ENCODE data around the gene SLC7A9.
"Not testable (repeated sequence)": the region's sequence is repeated elsewhere in the genome, so short reads cannot be mapped to it uniquely, and the experiment has no call there.

Gene SLC7A9

DNA sequence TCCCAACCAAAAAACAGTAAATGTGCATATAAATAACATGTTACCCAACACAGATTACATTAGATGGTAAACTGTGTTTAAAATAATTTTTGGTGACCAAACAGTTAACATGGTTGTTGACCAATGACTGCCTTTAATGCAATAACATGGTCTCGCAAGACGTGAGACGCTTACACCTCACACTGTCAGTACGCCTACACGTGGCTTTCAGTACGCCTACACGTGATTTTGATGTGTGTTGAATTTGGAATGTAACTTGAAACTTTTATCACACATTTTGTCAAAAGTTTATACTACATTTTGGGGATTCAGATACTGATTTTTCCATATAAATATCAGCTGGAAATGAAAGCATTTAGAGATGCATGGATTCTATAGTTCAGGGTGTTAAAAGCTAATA, 32.0 kb downstream of the SLC7A9 start:
- peaks cover 1% of the 10 kb centered on the region for H3K27me3 Mint-ChIP-seq
- ATAC-seq (ENCODE audit: low read depth) (no peak), DNase-seq (ENCODE audit: low spot score in 2 of 2) (no peak)
- H3K9me3 Mint-ChIP-seq = peaks cover 14% of the 10 kb centered on the region
- peaks cover 6% of the 10 kb centered on the region for H3K36me3 Mint-ChIP-seq
- H3K4me1 Mint-ChIP-seq = no peaks in the 10 kb centered on the region
- no peak overlapping the region for H3K27ac Mint-ChIP-seq
- H3K4me3 Mint-ChIP-seq = no peak overlapping the region

DNA sequence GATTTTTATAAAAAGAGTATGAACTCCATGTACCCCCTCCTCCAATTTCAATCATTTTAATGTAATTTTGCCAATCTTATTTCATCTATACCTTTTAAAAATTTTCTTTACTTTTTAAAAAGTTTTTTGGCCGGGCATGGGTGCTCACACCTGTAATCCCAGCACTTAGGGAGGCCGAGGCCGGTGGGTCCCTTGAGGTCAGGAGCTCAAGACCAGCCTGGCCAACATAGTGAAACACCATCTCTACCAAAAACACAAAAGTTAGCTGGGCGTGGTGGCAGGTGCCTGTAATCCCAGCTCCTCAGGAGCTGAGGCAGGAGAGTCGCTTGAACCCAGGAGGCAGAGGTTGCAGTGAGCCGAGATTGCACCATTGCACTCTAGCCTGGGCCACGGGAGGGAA, 36.2 kb downstream of the SLC7A9 start:
- H3K4me1 Mint-ChIP-seq; H3K9me3 Mint-ChIP-seq; H3K27me3 Mint-ChIP-seq; H3K4me3 Mint-ChIP-seq; DNase-seq (ENCODE audit: low spot score in 2 of 2); H3K36me3 Mint-ChIP-seq; H3K27ac Mint-ChIP-seq; ATAC-seq (ENCODE audit: low read depth): not testable (repeated sequence)

- not testable (repeated sequence) for H3K36me3 Mint-ChIP-seq; H3K9me3 Mint-ChIP-seq; H3K4me3 Mint-ChIP-seq; ATAC-seq (ENCODE audit: low read depth); DNase-seq (ENCODE audit: low spot score in 2 of 2); H3K27me3 Mint-ChIP-seq; H3K4me1 Mint-ChIP-seq; H3K27ac Mint-ChIP-seq
Observed at GRCh38 chr19:32832825-32833224, 36.7 kb downstream of the SLC7A9 start.

GRCh38 chr19:32832094-32832493, 37.5 kb downstream of the SLC7A9 start:
- DNase-seq (ENCODE audit: low spot score in 2 of 2); H3K4me3 Mint-ChIP-seq; H3K9me3 Mint-ChIP-seq; H3K27me3 Mint-ChIP-seq; H3K4me1 Mint-ChIP-seq; ATAC-seq (ENCODE audit: low read depth); H3K36me3 Mint-ChIP-seq; H3K27ac Mint-ChIP-seq: not testable (repeated sequence)

GRCh38 chr19:32831611-32832010, 38.0 kb downstream of the SLC7A9 start:
- DNase-seq (ENCODE audit: low spot score in 2 of 2) (no peak), ATAC-seq (ENCODE audit: low read depth) (no peak)
- peaks cover 8% of the 10 kb centered on the region for H3K27me3 Mint-ChIP-seq
- H3K4me1 Mint-ChIP-seq = no peaks in the 10 kb centered on the region
- no peaks in the 10 kb centered on the region for H3K36me3 Mint-ChIP-seq
- H3K27ac Mint-ChIP-seq = no peak overlapping the region
- no peak overlapping the region for H3K4me3 Mint-ChIP-seq
- H3K9me3 Mint-ChIP-seq = no peaks in the 10 kb centered on the region

DNA sequence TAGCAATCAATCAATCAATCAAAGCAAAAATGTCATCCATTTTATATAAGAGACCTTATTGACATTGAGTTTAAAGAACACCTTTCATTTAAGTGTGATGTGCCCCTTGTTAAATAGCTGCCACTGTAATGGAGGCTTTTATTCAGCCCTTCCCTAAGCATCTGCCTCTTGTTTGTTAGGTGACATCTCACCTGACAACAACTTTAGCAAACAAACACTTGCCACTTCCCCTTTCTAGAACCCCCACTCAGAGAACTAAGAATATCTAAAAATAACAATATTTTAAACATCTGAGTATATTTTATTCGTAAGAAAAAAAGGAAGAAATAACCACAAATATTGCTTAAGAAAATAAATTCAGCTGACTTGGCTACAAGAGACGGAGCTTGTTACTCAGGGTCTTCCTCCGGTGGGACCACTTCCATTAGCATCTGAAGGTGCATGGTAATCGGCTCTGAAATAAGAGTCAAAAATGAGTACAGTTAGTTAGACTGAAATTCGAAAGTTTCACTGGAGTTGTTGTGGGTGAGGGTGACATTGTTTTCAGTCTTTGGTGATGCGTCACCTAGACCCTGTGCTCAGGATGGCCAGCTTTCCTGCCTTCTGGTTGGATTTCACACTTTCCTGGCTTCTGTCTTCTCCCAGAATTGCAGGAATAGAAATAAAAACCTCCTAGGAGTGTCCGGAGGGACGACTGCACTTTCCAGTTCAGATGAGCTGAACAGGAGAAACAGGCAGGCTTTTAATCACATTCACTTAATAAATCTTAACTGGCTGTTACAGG, 39.1 kb downstream of the SLC7A9 start:
- no peaks in the 10 kb centered on the region for H3K4me1 Mint-ChIP-seq
- no peak for ATAC-seq (ENCODE audit: low read depth)
- H3K36me3 Mint-ChIP-seq = no peaks in the 10 kb centered on the region
- H3K4me3 Mint-ChIP-seq = no peak overlapping the region
- H3K9me3 Mint-ChIP-seq = no peaks in the 10 kb centered on the region
- H3K27ac Mint-ChIP-seq = no peak overlapping the region
- H3K27me3 Mint-ChIP-seq = peaks cover 6% of the 10 kb centered on the region
- DNase-seq (ENCODE audit: low spot score in 2 of 2) = no peak

- Mint-ChIP-seq H3K36me3 (no peaks in the 10 kb centered on the region), H3K27ac (no peak overlapping the region), H3K4me1 (no peaks in the 10 kb centered on the region), H3K27me3 (peaks cover 12% of the 10 kb centered on the region), H3K4me3 (no peak overlapping the region), H3K9me3 (no peaks in the 10 kb centered on the region)
- no peak for ATAC-seq (ENCODE audit: low read depth)
- DNase-seq (ENCODE audit: low spot score in 2 of 2) = no peak
Observed at GRCh38 chr19:32829345-32829896, 40.1 kb downstream of the SLC7A9 start.

GRCh38 chr19:32828643-32829344, 40.8 kb downstream of the SLC7A9 start:
- H3K4me1 Mint-ChIP-seq = no peaks in the 10 kb centered on the region
- ATAC-seq (ENCODE audit: low read depth) = no peak
- no peak overlapping the region for H3K4me3 Mint-ChIP-seq
- no peaks in the 10 kb centered on the region for H3K36me3 Mint-ChIP-seq
- H3K27ac Mint-ChIP-seq = no peak overlapping the region
- H3K9me3 Mint-ChIP-seq = no peaks in the 10 kb centered on the region
- DNase-seq (ENCODE audit: low spot score in 2 of 2) = no peak
- H3K27me3 Mint-ChIP-seq = peaks cover 12% of the 10 kb centered on the region

DNA sequence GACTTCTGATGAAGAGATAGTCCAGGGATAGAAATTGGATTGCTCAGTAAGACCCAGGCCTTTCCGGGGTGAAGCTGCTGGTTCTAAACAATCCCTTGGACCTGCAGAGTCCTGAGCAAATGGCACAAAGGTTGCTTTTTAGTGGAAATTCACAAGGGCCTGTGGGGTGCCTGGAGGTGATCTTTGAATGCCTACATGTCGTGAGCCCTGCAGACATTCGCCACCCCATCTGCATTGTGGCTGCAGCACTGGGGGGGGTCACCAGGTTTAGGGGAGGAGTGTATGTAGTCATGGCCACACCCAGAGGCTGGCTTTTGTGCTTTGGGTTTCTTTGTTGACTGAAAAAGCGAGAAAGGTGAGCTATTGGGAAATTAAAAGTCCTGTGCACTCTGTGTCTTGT, 41.4 kb downstream of the SLC7A9 start:
- Mint-ChIP-seq H3K9me3 (no peaks in the 10 kb centered on the region), H3K4me3 (no peak overlapping the region), H3K4me1 (no peaks in the 10 kb centered on the region), H3K36me3 (no peaks in the 10 kb centered on the region), H3K27ac (no peak overlapping the region), H3K27me3 (peaks cover 15% of the 10 kb centered on the region)
- no peak for DNase-seq (ENCODE audit: low spot score in 2 of 2)
- ATAC-seq (ENCODE audit: low read depth) = no peak

DNA sequence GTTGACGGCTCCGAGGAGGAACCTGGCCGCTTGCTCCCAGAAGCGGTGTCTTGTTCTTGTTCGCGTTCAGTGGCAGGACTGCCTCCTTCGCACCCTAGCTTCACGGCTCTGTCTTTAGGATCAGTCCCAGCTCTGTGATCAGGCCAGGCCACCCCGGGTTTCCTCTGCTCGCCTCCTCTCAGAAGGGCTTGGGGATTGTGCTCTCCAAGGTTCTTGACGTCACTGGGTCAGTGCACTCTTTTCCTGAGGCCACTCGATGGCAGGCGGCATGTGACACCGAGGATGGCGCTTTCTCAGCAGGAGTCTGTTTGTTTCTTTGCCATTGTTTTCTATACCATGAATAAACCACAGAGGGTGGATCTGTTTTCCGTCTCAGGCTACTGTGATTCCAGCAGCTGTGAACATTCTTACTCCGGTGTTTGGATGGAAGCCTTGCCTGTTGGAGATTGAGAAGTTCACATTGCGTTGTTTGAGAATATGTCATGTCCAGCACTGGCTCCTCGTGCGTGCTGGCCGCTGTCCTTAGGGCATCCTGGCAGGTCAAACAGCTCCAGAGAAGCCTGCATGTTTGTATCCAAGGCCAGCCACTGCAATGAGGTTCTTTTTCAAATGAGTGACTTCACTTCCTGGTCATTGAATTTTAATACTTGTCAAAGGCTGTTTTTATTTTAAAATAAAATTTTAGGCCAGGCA, 44.5 kb downstream of the SLC7A9 start:
- Mint-ChIP-seq H3K4me3 (no peak overlapping the region), H3K4me1 (no peaks in the 10 kb centered on the region), H3K27ac (no peak overlapping the region), H3K9me3 (no peaks in the 10 kb centered on the region), H3K36me3 (no peaks in the 10 kb centered on the region), H3K27me3 (peaks cover 16% of the 10 kb centered on the region)
- ATAC-seq (ENCODE audit: low read depth) (no peak), DNase-seq (ENCODE audit: low spot score in 2 of 2) (no peak)

DNA sequence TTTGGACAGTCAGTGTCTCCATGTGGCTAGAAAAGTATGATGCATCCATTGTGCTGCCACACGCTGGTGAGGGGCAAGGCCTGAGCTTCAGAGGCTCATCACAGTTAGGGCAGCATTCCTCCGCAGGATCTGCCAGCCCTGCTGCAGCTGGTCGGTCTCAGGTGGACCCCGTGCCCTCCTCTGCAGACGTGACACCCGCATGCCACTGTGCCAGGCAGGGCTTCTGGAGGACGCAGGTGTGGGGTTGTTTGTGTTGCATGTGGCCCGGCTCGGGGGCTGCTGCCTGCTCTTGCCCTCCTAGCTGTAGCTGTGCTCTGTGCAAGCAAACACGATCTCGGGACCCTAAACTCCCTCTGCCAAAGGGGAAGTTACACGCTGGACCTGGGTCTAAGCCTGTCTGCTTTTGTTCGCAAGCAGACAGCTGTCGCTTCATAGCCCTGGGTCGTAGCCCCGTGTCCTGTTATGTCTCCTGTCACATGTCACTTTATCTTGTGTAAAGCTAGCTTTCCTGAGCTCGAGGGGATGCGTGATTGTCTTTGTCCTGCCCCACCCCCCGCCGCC, 45.3 kb downstream of the SLC7A9 start:
- no peaks in the 10 kb centered on the region for H3K4me1 Mint-ChIP-seq
- H3K36me3 Mint-ChIP-seq = no peaks in the 10 kb centered on the region
- no peak overlapping the region for H3K27ac Mint-ChIP-seq
- peaks cover 17% of the 10 kb centered on the region for H3K27me3 Mint-ChIP-seq
- ATAC-seq (ENCODE audit: low read depth) (no peak), DNase-seq (ENCODE audit: low spot score in 2 of 2) (no peak)
- no peaks in the 10 kb centered on the region for H3K9me3 Mint-ChIP-seq
- no peak overlapping the region for H3K4me3 Mint-ChIP-seq

GRCh38 chr19:32823747-32824102, 45.8 kb downstream of the SLC7A9 start:
- no peak for ATAC-seq (ENCODE audit: low read depth)
- Mint-ChIP-seq H3K27me3 (peaks cover 17% of the 10 kb centered on the region), H3K9me3 (no peaks in the 10 kb centered on the region), H3K27ac (no peak overlapping the region), H3K4me1 (no peaks in the 10 kb centered on the region), H3K4me3 (no peak overlapping the region), H3K36me3 (no peaks in the 10 kb centered on the region)
- no peak for DNase-seq (ENCODE audit: low spot score in 2 of 2)

DNA sequence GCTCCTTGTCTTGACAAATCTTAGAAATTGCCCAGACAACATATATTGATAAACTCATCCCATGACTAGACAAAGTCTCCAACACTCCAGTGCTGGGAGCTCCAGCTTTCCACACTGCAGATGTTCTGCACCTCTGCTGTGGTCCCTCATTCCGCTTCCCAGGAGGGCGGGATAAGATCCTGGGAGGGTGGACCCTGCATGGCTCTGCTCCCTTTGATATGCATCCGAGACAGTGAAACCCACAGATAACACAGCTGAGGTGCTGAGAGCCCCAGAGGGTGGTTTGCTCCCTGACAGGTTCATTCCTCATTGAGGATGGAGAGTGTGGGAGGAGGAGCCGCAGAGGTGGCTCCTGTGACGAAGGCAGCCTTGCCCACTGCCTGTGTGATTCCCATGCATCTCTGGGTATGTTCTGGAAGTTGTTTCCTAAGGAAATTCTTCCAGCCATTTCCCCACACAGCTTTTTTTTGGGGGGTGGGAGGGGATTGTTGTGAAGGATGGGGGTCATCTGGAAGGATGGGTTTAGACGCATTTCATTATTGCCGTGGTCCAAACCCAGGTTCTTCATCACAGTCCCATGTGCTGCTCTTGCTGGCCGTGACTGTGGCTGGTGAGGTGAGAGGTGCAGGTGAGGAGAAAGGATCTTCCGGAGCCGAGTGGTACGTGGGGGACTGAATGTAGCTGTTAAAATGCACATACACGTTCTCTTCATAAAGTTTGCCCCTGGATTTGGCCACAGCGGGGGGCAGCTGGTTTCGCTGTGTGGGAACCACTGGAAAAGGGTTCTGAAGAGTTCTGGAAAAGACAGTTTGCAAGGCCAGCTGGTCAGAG, 46.4 kb downstream of the SLC7A9 start:
- no peak overlapping the region for H3K27ac Mint-ChIP-seq
- no peaks in the 10 kb centered on the region for H3K4me1 Mint-ChIP-seq
- H3K27me3 Mint-ChIP-seq = peaks cover 19% of the 10 kb centered on the region
- H3K9me3 Mint-ChIP-seq = no peaks in the 10 kb centered on the region
- DNase-seq (ENCODE audit: low spot score in 2 of 2) = no peak
- H3K4me3 Mint-ChIP-seq = no peak overlapping the region
- ATAC-seq (ENCODE audit: low read depth) = no peak
- no peaks in the 10 kb centered on the region for H3K36me3 Mint-ChIP-seq

All from memory B cell (primary cell).